ENCODE results near the gene PTP4A1.

Gene PTP4A1

GRCh38 chr6:63546236-63546635, 26.0 kb upstream of the PTP4A1 start:
- peaks cover 4% of the 10 kb centered on the region for H3K27me3 ChIP-seq (ENCODE audit: insufficient read depth, poor library complexity, severe bottlenecking)
- no peak for DNase-seq (ENCODE audit: low read depth in 1 of 2, low spot score in 1 of 2)
- TF ChIP-seq REST (IDR thresholded peaks at IDR 0.05; ENCODE audit: insufficient replicate concordance, low read depth): no peak
- no peak for TF ChIP-seq GABPA (IDR thresholded peaks at IDR 0.05; ENCODE audit: low read depth)
- no peak for TF ChIP-seq POLR2AphosphoS5 (IDR thresholded peaks at IDR 0.05; ENCODE audit: low read depth)
- no peak for TF ChIP-seq CTCF (IDR thresholded peaks at IDR 0.05; ENCODE audit: insufficient read depth, low read length)
- TF ChIP-seq SPI1 (IDR thresholded peaks at IDR 0.05; ENCODE audit: borderline replicate concordance, low read depth): no peak
- H3K4me3 ChIP-seq (replicated peaks; ENCODE audit: insufficient read depth, low read length): no peak overlapping the region
- H3K27ac ChIP-seq (replicated peaks): no peak overlapping the region

- peaks cover 4% of the 10 kb centered on the region for H3K27me3 ChIP-seq (ENCODE audit: insufficient read depth, poor library complexity, severe bottlenecking)
- DNase-seq (ENCODE audit: low read depth in 1 of 2, low spot score in 1 of 2): no peak
- H3K27ac ChIP-seq (replicated peaks): no peak overlapping the region
- TF ChIP-seq POLR2AphosphoS5 (IDR thresholded peaks at IDR 0.05; ENCODE audit: low read depth) (no peak), GABPA (IDR thresholded peaks at IDR 0.05; ENCODE audit: low read depth) (no peak), SPI1 (IDR thresholded peaks at IDR 0.05; ENCODE audit: borderline replicate concordance, low read depth) (no peak), CTCF (IDR thresholded peaks at IDR 0.05; ENCODE audit: insufficient read depth, low read length) (no peak), REST (IDR thresholded peaks at IDR 0.05; ENCODE audit: insufficient replicate concordance, low read depth) (no peak)
- no peak overlapping the region for H3K4me3 ChIP-seq (replicated peaks; ENCODE audit: insufficient read depth, low read length)
These were observed 25.6 kb upstream of the PTP4A1 start for GRCh38 chr6:63546697-63547096.

GRCh38 chr6:63549076-63549475, 23.2 kb upstream of the PTP4A1 start:
- H3K4me3 ChIP-seq (replicated peaks; ENCODE audit: insufficient read depth, low read length): no peak overlapping the region
- DNase-seq (ENCODE audit: low read depth in 1 of 2, low spot score in 1 of 2): no peak
- H3K27me3 ChIP-seq (ENCODE audit: insufficient read depth, poor library complexity, severe bottlenecking): no peaks in the 10 kb centered on the region
- TF ChIP-seq GABPA (IDR thresholded peaks at IDR 0.05; ENCODE audit: low read depth) (no peak), SPI1 (IDR thresholded peaks at IDR 0.05; ENCODE audit: borderline replicate concordance, low read depth) (no peak), REST (IDR thresholded peaks at IDR 0.05; ENCODE audit: insufficient replicate concordance, low read depth) (no peak), CTCF (IDR thresholded peaks at IDR 0.05; ENCODE audit: insufficient read depth, low read length) (no peak), POLR2AphosphoS5 (IDR thresholded peaks at IDR 0.05; ENCODE audit: low read depth) (no peak)
- H3K27ac ChIP-seq (replicated peaks): no peak overlapping the region
